A549 (cell line): ENCODE measurements around the gene OR5A1. TPM values are rescaled to one million over a fixed set of nuclear protein-coding genes. Genes with fewer than 3 reads are reported as not detected.

Source experiments
- ATAC-seq, 2 experiments: fragments of 200-7000 bp in 1 of 2; fragments of >200 bp in 1 of 2; cut with Nextera tagmentation in 1 of 2; cut with Tn5 transposase in 1 of 2; 3 replicates each; pipeline versions ENCODE4 v1.8.0 to v1.9.1; 2018 to 2020; ENCODE audit warnings: mild to moderate bottlenecking in 1 of 2, moderate library complexity in 1 of 2
- CTCF ChIA-PET: fragments of 300-600 bp; sonication (Branson Sonifier 250); formaldehyde crosslinking; extraction: SDS; loops from one replicate; lab custom pipeline; 2021; ENCODE audit warnings: antibody characterized with exemption, inconsistent platforms; lab: Yijun Ruan, JAX
- POLR2A ChIA-PET: fragments of 350-600 bp; formaldehyde crosslinking; extraction: SDS; loops from one replicate; lab custom pipeline; 2021; ENCODE audit warnings: antibody characterized with exemption, inconsistent platforms; lab: Yijun Ruan, JAX
- DNase-seq, 2 experiments: peaks; one replicate each; pipeline versions ENCODE4 v3.0.0 to v3.0.0-alpha.2; 2011 to 2016; ENCODE audit warnings: low read depth in 1 of 2, low spot score in 1 of 2
- FAIRE-seq: peaks from 2 replicates; lab custom pipeline; 2011; peaks lifted over from hg19 to GRCh38; lab: Jason Lieb, UNC
- H3K27ac ChIP-seq, 2 experiments: fragments of >200 bp; sonication (Bioruptor Twin); formaldehyde crosslinking; 3 replicates each; pipeline ENCODE4 v1.5.1; 2016 to 2017
- H3K4me1 ChIP-seq: fragments of >200 bp; sonication (Bioruptor Twin); formaldehyde crosslinking; 3 replicates; pipeline ENCODE4 v1.6.1; 2016
- H3K4me2 ChIP-seq: fragments of >200 bp; sonication (Bioruptor Twin); formaldehyde crosslinking; 3 replicates; pipeline ENCODE4 v1.6.1; 2016
- H3K4me3 ChIP-seq: fragments of >200 bp; sonication (Bioruptor Twin); formaldehyde crosslinking; 3 replicates; pipeline ENCODE4 v1.5.1; 2016
- H3K9me3 ChIP-seq: fragments of >200 bp; sonication (Bioruptor Twin); formaldehyde crosslinking; 3 replicates; pipeline ENCODE4 v1.6.1; 2016
- ATOH8 ChIP-seq: fragments of 250-450 bp; sonication (Bioruptor Pico); IDR thresholded peaks from 2 replicates; pipeline ENCODE4 v1.5.0; 2020; ENCODE audit warnings: low read depth, mild to moderate bottlenecking, moderate library complexity
- CBX8 ChIP-seq: fragments of 200-600 bp; sonication (generic); IDR thresholded peaks from 2 replicates; pipeline ENCODE4 v1.6.1; 2016
- CHD2 ChIP-seq: fragments of 150-350 bp; IDR thresholded peaks from 2 replicates; pipeline ENCODE4 v1.6.1; 2014; ENCODE audit warnings: low read length; ENCODE audit not compliant: partially characterized antibody
- CTCF ChIP-seq: fragments of >200 bp; sonication (Bioruptor Twin); formaldehyde crosslinking; IDR thresholded peaks from 3 replicates; pipeline ENCODE4 v1.5.1; 2016
- EHF ChIP-seq: fragments of 250-450 bp; sonication (Bioruptor Pico); IDR thresholded peaks from 2 replicates; pipeline ENCODE4 v1.5.0; 2020; ENCODE audit warnings: mild to moderate bottlenecking
- EHMT2 ChIP-seq: fragments of 200-600 bp; sonication (generic); IDR thresholded peaks from 2 replicates; pipeline ENCODE4 v1.6.1; 2016; ENCODE audit warnings: antibody characterized with exemption, low read depth, mild to moderate bottlenecking, moderate library complexity
- FOSB ChIP-seq: fragments of 250-450 bp; sonication (Bioruptor Pico); IDR thresholded peaks from 2 replicates; pipeline ENCODE4 v1.5.0; 2020; ENCODE audit warnings: mild to moderate bottlenecking, moderate library complexity
- FOSL2 ChIP-seq, 2 experiments: fragments of 450-650 bp in 1 of 2; fragments of >200 bp in 1 of 2; sonication (Bioruptor Twin) in 1 of 2; formaldehyde crosslinking; IDR thresholded peaks; 2 replicates each; pipeline versions ENCODE4 v1.5.0 to v1.6.1; 2016 to 2020; ENCODE audit warnings: mild to moderate bottlenecking in 1 of 2, moderate library complexity in 1 of 2
- GATA3 ChIP-seq: IDR thresholded peaks from 2 replicates; pipeline ENCODE4 v1.6.1; 2012; ENCODE audit warnings: borderline replicate concordance
- HDAC2 ChIP-seq: fragments of 200-600 bp; sonication (generic); IDR thresholded peaks from 2 replicates; pipeline ENCODE4 v1.6.1; 2016
- HEYL ChIP-seq: fragments of 250-450 bp; sonication (Bioruptor Pico); IDR thresholded peaks from 2 replicates; pipeline ENCODE4 v1.8.0; 2021; ENCODE audit warnings: mild to moderate bottlenecking, moderate library complexity
- HMGXB4 ChIP-seq: fragments of 250-450 bp; sonication (Bioruptor Pico); IDR thresholded peaks from 2 replicates; pipeline ENCODE4 v1.5.0; 2021; ENCODE audit warnings: mild to moderate bottlenecking, moderate library complexity, borderline replicate concordance
- HOXA7 ChIP-seq: fragments of 250-450 bp; sonication (Bioruptor Pico); IDR thresholded peaks from 2 replicates; pipeline ENCODE4 v1.5.0; 2020; ENCODE audit warnings: mild to moderate bottlenecking, moderate library complexity
- HOXB5 ChIP-seq: fragments of 250-450 bp; sonication (Bioruptor Pico); IDR thresholded peaks from 2 replicates; pipeline ENCODE4 v1.5.0; 2020; ENCODE audit warnings: mild to moderate bottlenecking, moderate library complexity
- JUN ChIP-seq, 2 experiments: fragments of >200 bp; sonication (Bioruptor Twin); formaldehyde crosslinking; IDR thresholded peaks; 2 replicates in 1 of 2; 3 replicates in 1 of 2; pipeline ENCODE4 v1.6.1; 2016 to 2017
- KDM1A ChIP-seq: fragments of 200-600 bp; sonication (generic); IDR thresholded peaks from 2 replicates; pipeline ENCODE4 v1.6.1; 2016; ENCODE audit warnings: low read depth, mild to moderate bottlenecking
- PBX3 ChIP-seq: IDR thresholded peaks from 2 replicates; pipeline ENCODE4 v1.6.1; 2012
- POLR2A ChIP-seq: IDR thresholded peaks from 2 replicates; pipeline ENCODE4 v1.6.1; 2012; ENCODE audit warnings: mild to moderate bottlenecking, low read length
- RAD21 ChIP-seq, 2 experiments: fragments of >200 bp in 1 of 2; sonication (Bioruptor Twin) in 1 of 2; formaldehyde crosslinking in 1 of 2; IDR thresholded peaks in 1 of 2; conservative IDR thresholded peaks in 1 of 2; 2 replicates in 1 of 2; 3 replicates in 1 of 2; pipeline ENCODE4 v1.6.1; 2012 to 2018; ENCODE audit warnings: inconsistent platforms in 1 of 2
- TFCP2L1 ChIP-seq: fragments of 250-450 bp; sonication (Bioruptor Pico); IDR thresholded peaks from 2 replicates; pipeline ENCODE4 v1.5.0; 2021; ENCODE audit warnings: mild to moderate bottlenecking
- ZC3H11A ChIP-seq: fragments of 450-650 bp; IDR thresholded peaks from 2 replicates; pipeline ENCODE4 v1.6.1; 2014; ENCODE audit warnings: antibody characterized with exemption, mild to moderate bottlenecking
- ZSCAN20 ChIP-seq: fragments of 250-450 bp; sonication (Bioruptor Pico); IDR thresholded peaks from 2 replicates; pipeline ENCODE4 v1.8.0; 2022; ENCODE audit warnings: mild to moderate bottlenecking, moderate library complexity
- WGBS: methylation state at CpG from one replicate; pipeline ENCODE4 v1.1.6; 2017; ENCODE audit errors: missing lambda C conversion rate; 5-methylcytosine and 5-hydroxymethylcytosine counted together
- polyA minus RNA-seq: library from RNA; depleted of rRNA, polyadenylated mRNA; stranded (reverse); fragments of >200 nt; gene quantifications from 2 replicates; pipeline ENCODE4 v1.2.3, GENCODE V29; 2011; rRNA and poly(A)+ RNA removed
- polyA plus RNA-seq, 4 experiments: library from polyadenylated mRNA; depleted of rRNA in 3 of 4; stranded (reverse); fragments of >200 nt; fragmentation: RNase III in 1 of 4; extraction: RNeasy Plus Mini Kit Qiagen cat#74134 plus additional on column Dnase treatment in 1 of 4; gene quantifications; 2 replicates in 3 of 4; 3 replicates in 1 of 4; pipeline ENCODE4 v1.2.3, GENCODE V29; 2011 to 2017
- TF ChIP-seq, protein P1 (sequence below): fragments of >200 bp; sonication (Bioruptor Twin); formaldehyde crosslinking; IDR thresholded peaks from 2 replicates; pipeline ENCODE4 v1.6.1; 2016

The OR5A1 gene
- polyA plus RNA-seq (2011; rRNA removed), result not detected in 2 replicates
- not detected in 2 replicates for polyA plus RNA-seq (2012; cell fraction: cytosol; rRNA removed)
- not detected in 2 replicates for polyA plus RNA-seq (2012; cell fraction: nucleus; rRNA removed)
- not detected in 3 replicates for polyA plus RNA-seq (2017; fragmentation: RNase III; extraction: RNeasy Plus Mini Kit Qiagen cat#74134 plus additional on column Dnase treatment)
- not detected in 2 replicates for polyA minus RNA-seq

DNA sequence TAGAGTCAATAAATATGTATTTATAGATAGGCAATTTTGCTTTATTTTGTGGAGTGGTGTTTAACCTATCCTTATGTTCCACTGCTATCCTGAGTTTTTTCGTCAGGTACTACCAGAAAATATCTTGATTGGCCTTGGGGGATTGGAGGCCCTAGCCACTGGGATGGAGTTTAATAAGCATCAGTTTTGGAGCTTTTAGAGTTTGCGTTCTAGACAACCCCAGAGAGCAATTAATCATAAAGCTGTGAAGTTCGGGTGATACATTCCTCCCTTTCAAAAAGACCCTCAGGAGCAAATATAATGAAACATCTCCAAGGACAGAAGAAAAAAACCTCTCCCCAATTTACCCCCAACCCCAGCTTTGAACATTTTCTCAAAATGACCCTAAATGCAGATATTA lies at the start of gene OR5A1:
OR5A1 (plus strand) TSS at position 301 of the 400 bp plus-strand sequence. CDS start 6,700 bp downstream, outside the sequence.
- no peak for FAIRE-seq
- CTCF ChIA-PET, result no interaction called here

GRCh38 chr11:59394186-59394585 lies 42.1 kb upstream of the OR5A1 start:
- CTCF ChIA-PET, result interaction anchor here (1.0 kb wide), 2 partner anchors 9 to 23 kb away, joined by 3 read pairs; no protein-coding TSS in a partner anchor
- POLR2A ChIA-PET, result no interaction called here
- H3K4me3 ChIP-seq, result no peak overlapping the region
- DNase-seq (no peak), FAIRE-seq (no peak), ATAC-seq (no peak)
- H3K4me2 ChIP-seq, result no peak overlapping the region
- no peaks in the 10 kb centered on the region for H3K4me1 ChIP-seq
- no peak overlapping the region for H3K27ac ChIP-seq
- no peak for TF ChIP-seq HEYL (CRISPR knock-in tag)
- TF ChIP-seq, protein P1, sequence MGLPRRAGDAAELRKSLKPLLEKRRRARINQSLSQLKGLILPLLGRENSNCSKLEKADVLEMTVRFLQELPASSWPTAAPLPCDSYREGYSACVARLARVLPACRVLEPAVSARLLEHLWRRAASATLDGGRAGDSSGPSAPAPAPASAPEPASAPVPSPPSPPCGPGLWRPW, result no peak
- no peak for TF ChIP-seq FOSB (CRISPR knock-in tag)
- no peak for TF ChIP-seq ATOH8
- TF ChIP-seq CTCF, result no peak
- TF ChIP-seq GATA3, result no peak
- TF ChIP-seq PBX3, result no peak
- no peak for TF ChIP-seq ZC3H11A
- TF ChIP-seq RAD21 (conservative IDR thresholded peaks at IDR 0.05 in 1 of 2, IDR thresholded peaks at IDR 0.05 in 1 of 2), result no peak
- no peak for TF ChIP-seq HMGXB4
- no peaks in the 10 kb centered on the region for H3K9me3 ChIP-seq

More for the DNA sequence above, at the start of gene OR5A1:
- Histone ChIP-seq H3K9me3 (no peaks in the 10 kb centered on the region), H3K27ac (no peak within 1 kb of the TSS), H3K4me1 (no peaks in the 10 kb centered on the region), H3K4me3 (no peak within 1 kb of the TSS), H3K4me2 (no peak within 1 kb of the TSS)
- POLR2A ChIA-PET, result no interaction called here
- DNase-seq (no peak), ATAC-seq (no peak)
- TF ChIP-seq HDAC2, result no peak
- TF ChIP-seq EHF (CRISPR knock-in tag), result no peak
- no peak for TF ChIP-seq ZSCAN20 (CRISPR knock-in tag)
- WGBS, result 34% methylated on average over 3 of the region's 3 CpGs

GRCh38 chr11:59400461-59401261 lies 35.6 kb upstream of the OR5A1 start:
- 28% methylated on average over 3 of the region's 3 CpGs for WGBS
- ATAC-seq (no peak), FAIRE-seq (no peak), DNase-seq (no peak)
- Histone ChIP-seq H3K4me2 (no peak overlapping the region), H3K4me1 (no peaks in the 10 kb centered on the region), H3K4me3 (no peak overlapping the region), H3K27ac (no peak overlapping the region), H3K9me3 (no peaks in the 10 kb centered on the region)
- no peak for TF ChIP-seq CHD2
- TF ChIP-seq KDM1A, result no peak
- no peak for TF ChIP-seq POLR2A
- no peak for TF ChIP-seq HEYL (CRISPR knock-in tag)
- TF ChIP-seq CBX8, result no peak
- no peak for TF ChIP-seq TFCP2L1 (CRISPR knock-in tag)
- TF ChIP-seq HOXA7 (CRISPR knock-in tag), result no peak
- TF ChIP-seq CTCF, result no peak
- no peak for TF ChIP-seq FOSB (CRISPR knock-in tag)
- no peak for TF ChIP-seq JUN (IDR thresholded peaks at IDR 0.05)
- TF ChIP-seq EHMT2, result no peak
- TF ChIP-seq FOSL2 (IDR thresholded peaks at IDR 0.05), result no peak
- no peak for TF ChIP-seq FOSL2 (CRISPR knock-in tag; IDR thresholded peaks at IDR 0.05)
- TF ChIP-seq HOXB5 (CRISPR knock-in tag), result no peak
- ChIA-PET POLR2A (no interaction called here), CTCF (interaction anchor here (1.1 to 1.5 kb wide), 4 partner anchors 12 to 229 kb away, joined by 3 to 4 read pairs (median 4); partner anchors contain the start of gene DTX4)
